Measurements from ENCODE around the gene SOX2.
A peak's percentile ranks its signal among the peaks of the same experiment; 100 is the strongest.

Gene SOX2

DNA sequence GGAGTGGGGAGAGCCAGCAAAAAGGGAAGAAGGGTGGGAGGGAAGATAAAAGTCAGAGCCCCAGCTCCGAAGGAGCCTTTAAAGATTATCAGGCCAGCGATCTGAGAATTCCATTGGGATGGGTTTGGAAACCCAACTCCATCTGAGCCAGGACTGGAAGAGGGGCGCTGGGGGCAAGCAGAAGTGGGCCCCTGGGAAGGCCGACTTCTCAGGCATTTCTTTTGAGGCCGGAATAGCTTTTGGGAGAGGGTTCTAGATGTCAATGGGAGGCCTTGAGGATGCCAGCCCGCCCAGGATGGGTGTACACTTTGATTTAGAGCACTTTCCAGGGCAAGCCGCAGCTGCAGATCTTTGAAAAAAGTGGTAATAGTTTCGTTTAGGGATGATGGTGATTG lies 6.6 kb upstream of the SOX2 start:
- no peak for DNase-seq

DNA sequence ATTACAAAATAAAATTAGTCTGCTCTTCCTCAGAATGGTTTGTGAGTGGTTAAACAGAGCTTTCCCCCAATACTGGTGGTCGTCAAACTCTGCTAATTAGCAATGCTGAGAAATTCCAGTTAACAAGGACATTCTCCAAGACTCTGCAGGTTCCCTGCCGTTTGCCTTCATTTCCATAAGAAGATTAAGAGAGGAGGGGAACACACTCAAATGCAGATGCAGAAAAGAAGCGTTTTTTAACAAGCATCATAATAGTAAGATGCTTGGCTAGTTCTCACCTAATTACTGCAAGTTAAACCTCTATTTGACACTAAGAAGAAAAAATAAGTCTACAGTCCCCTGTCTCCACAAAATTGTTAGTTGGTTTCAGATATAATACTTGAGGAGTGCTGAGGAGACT lies 3.7 kb upstream of the SOX2 start:
- no peak for DNase-seq

DNA sequence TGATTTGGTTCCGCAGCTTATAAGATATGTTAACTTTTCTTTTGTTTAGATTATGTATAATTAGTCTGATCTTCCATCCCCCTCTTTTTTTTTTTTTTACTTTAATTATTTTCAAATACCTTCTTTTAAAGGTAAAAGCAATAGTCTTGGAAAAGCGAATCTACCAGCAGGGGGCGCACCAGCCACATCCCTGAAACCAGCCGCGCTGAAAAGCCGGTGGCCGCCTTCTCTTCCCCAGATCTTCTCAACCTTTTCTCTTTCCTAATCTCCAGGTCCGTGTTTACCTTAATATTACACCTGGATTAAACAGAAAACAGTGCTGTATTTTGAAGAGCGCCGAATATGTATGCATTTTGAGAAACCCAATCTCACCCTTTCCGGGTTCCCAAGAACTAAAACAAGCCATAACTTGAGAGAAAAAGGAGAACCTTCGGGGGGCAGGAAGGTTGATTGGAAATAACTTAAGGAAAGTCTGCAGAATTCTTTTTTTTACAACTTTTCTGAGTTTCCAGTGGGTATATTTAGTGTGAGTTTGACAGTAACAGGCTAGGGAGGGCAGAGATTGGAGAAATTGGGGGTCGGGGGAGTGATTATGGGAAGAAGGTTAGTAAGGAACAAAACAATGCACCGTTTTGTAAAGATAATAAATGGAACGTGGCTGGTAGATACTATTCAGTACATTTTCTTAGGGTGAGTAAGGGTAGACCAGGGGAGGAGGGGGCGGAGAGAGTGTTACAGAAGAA lies 2.0 kb upstream of the SOX2 start:
- peak; percentile 41 to 60 for DNase-seq

GRCh38 chr3:181710345-181711291 lies 1.1 kb upstream of the SOX2 start:
- no peak for DNase-seq

- no peak for DNase-seq
These were observed 464 bp downstream of the SOX2 start for GRCh38 chr3:181712226-181712552.

GRCh38 chr3:181712553-181713279 lies 991 bp downstream of the SOX2 start:
- DNase-seq = no peak

DNA sequence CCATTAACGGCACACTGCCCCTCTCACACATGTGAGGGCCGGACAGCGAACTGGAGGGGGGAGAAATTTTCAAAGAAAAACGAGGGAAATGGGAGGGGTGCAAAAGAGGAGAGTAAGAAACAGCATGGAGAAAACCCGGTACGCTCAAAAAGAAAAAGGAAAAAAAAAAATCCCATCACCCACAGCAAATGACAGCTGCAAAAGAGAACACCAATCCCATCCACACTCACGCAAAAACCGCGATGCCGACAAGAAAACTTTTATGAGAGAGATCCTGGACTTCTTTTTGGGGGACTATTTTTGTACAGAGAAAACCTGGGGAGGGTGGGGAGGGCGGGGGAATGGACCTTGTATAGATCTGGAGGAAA lies 1.5 kb downstream of the SOX2 start:
- DNase-seq = no peak

DNA sequence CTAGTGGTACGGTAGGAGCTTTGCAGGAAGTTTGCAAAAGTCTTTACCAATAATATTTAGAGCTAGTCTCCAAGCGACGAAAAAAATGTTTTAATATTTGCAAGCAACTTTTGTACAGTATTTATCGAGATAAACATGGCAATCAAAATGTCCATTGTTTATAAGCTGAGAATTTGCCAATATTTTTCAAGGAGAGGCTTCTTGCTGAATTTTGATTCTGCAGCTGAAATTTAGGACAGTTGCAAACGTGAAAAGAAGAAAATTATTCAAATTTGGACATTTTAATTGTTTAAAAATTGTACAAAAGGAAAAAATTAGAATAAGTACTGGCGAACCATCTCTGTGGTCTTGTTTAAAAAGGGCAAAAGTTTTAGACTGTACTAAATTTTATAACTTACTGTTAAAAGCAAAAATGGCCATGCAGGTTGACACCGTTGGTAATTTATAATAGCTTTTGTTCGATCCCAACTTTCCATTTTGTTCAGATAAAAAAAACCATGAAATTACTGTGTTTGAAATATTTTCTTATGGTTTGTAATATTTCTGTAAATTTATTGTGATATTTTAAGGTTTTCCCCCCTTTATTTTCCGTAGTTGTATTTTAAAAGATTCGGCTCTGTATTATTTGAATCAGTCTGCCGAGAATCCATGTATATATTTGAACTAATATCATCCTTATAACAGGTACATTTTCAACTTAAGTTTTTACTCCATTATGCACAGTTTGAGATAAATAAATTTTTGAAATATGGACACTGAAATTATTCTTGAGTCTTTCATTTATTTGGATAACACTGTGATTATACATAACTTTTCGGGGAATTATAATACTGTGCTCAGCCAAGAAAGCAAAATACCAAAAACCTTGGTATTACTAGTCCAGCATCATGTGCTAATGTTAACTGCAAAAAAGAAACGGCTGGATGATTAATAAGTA lies 2.2 kb downstream of the SOX2 start:
- DNase-seq = no peak

DNA sequence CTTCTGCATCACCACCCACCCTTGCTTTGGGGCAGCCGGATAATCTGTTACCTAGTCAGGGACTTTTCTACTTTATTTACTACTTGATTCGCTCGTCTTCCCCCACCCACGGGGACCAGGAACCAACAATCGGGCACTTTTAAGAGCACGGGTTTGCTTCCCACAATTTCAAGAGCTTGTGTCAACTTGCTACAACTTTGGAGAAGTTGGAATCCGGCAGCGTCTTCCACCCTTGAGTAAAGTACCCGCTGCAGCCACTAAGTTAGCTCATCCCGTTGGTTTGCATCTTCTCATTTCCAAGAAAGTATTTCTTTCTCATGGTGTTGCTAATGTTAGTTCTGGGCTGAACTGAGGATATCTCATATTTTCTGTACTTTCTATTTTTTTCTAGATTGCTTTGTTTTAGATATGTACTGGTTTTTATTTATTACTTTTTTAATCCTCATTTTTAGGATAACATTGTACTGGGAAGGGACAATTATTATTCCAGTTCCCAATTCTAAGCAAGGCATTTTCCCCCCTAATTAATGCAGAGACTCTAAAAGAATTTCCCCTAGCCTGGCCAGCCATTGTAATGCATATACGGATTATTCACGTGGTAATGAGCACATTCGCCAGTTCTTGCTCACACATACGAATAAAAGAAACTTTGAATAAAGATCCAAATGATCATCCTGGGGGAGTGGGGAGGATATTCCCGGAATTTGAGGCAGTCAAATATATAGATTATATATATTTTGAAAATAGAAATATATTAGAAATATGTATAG lies 4.0 kb downstream of the SOX2 start:
- DNase-seq = no peak

DNA sequence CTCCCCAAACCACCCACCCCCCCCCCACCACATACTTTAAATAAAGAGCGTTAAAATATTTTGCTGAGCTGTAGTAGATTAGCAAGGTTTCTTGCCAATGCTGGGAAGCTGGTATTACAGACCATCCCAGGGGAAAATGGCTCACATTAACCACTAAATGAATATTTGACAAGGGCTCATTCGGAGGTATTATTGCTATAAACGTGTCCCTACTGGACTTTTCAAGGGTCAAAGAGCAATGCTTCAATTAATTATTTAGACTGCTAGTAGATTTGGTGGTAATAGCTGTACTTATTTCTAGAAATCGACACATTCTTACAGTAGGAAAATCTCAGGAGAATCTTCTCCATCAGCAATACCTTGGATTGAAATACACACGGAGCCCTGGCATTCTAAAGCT lies 5.2 kb downstream of the SOX2 start:
- no peak for DNase-seq

GRCh38 chr3:181717549-181718171 lies 5.9 kb downstream of the SOX2 start:
- no peak for DNase-seq

DNA sequence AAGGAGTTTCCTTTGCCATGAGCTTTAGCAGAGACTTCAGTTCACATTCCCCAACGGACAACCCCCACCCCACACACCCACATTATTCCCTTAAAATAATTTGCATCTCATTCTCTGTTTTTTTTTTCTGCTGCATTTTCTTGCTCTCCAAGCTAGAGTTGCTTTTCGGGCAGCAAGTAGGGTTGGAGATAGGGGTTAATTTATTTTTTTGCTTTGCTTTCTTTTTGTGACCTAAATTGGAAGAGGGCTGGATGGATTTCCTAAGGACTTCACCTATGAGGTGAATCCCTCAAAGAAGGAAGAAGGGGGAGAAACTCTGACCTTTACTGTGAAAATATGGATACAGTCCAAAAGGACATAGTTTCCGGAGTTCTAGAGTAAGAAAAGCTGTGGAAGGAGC lies 6.6 kb downstream of the SOX2 start:
- DNase-seq = no peak

- no peak for DNase-seq
These were observed 7.5 kb downstream of the SOX2 start for GRCh38 chr3:181718987-181719911.

GRCh38 chr3:181719991-181720680 lies 8.4 kb downstream of the SOX2 start:
- DNase-seq = no peak

- DNase-seq = no peak
These were observed 9.5 kb downstream of the SOX2 start for GRCh38 chr3:181721046-181721875.

DNA sequence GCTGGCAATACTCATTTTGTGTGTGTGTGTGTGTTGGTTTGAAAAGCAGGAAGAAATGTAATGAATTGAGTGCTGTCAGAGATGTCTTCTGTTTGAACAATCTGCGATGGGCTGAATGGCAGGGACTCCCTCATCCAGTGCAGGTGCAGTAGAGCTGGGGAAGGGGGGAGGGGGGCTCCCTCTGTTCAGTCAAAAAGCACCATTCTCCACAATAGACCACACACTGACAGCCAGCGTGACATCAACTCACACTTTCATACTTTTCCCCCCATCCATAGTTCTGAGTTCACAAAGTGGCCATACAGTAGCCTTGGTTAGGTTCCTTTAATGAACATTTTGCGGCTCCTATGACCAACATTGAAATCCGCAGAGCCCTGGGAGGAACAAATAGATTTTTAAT lies 10.4 kb downstream of the SOX2 start:
- DNase-seq = no peak

- DNase-seq = no peak
These were observed 11.2 kb downstream of the SOX2 start for GRCh38 chr3:181722766-181723425.

- no peak for DNase-seq
These were observed 12.0 kb downstream of the SOX2 start for GRCh38 chr3:181723625-181724191.

All from NCI-H187 (cell line).